HEK293 (cell line): Measurements from ENCODE around the gene VEPH1.

Experiments used
- OVOL3 ChIP-seq: fragments of 450-650 bp; formaldehyde crosslinking; IDR thresholded peaks from 2 replicates; pipeline ENCODE4 v1.5.1; 2016; ENCODE audit warnings: missing biosample characterization, missing genetic modification characterization
- SETDB1 ChIP-seq: IDR thresholded peaks from one replicate; pipeline ENCODE4 v1.6.1; 2017; ENCODE audit warnings: mild to moderate bottlenecking, low read length, moderate library complexity, mixed read lengths; ENCODE audit not compliant: insufficient read length
- SP2 ChIP-seq: fragments of 450-650 bp; formaldehyde crosslinking; IDR thresholded peaks from 2 replicates; pipeline ENCODE4 v1.5.1; 2016; ENCODE audit warnings: missing biosample characterization, missing genetic modification characterization
- ZBTB48 ChIP-seq: fragments of 450-650 bp; formaldehyde crosslinking; IDR thresholded peaks from 2 replicates; pipeline ENCODE4 v1.5.1; 2016; ENCODE audit warnings: missing biosample characterization, missing genetic modification characterization
- ZBTB8A ChIP-seq: fragments of 450-650 bp; formaldehyde crosslinking; IDR thresholded peaks from 2 replicates; pipeline ENCODE4 v1.5.1; 2016; ENCODE audit warnings: missing biosample characterization, missing genetic modification characterization
- ZNF169 ChIP-seq: fragments of 450-650 bp; formaldehyde crosslinking; IDR thresholded peaks from 2 replicates; pipeline ENCODE4 v1.5.1; 2016; ENCODE audit warnings: missing biosample characterization, missing genetic modification characterization
- ZNF266 ChIP-seq: fragments of 450-650 bp; formaldehyde crosslinking; IDR thresholded peaks from 2 replicates; pipeline ENCODE4 v1.5.1; 2016; ENCODE audit warnings: missing biosample characterization, missing genetic modification characterization, low read depth
- ZNF302 ChIP-seq: fragments of 450-650 bp; formaldehyde crosslinking; IDR thresholded peaks from 2 replicates; pipeline ENCODE4 v1.5.1; 2016; ENCODE audit warnings: missing biosample characterization, missing genetic modification characterization, low read depth
- ZNF473 ChIP-seq: fragments of 450-650 bp; formaldehyde crosslinking; IDR thresholded peaks from 2 replicates; pipeline ENCODE4 v1.5.1; 2017; ENCODE audit warnings: missing biosample characterization, missing genetic modification characterization
- ZNF677 ChIP-seq: fragments of 450-650 bp; IDR thresholded peaks from 2 replicates; pipeline ENCODE4 v1.5.0; 2018; ENCODE audit warnings: missing biosample characterization, mild to moderate bottlenecking, missing genetic modification characterization, moderate library complexity
- ZNF704 ChIP-seq: fragments of 450-650 bp; formaldehyde crosslinking; IDR thresholded peaks from 2 replicates; pipeline ENCODE4 v1.5.1; 2016; ENCODE audit warnings: missing biosample characterization, missing genetic modification characterization
- ZSCAN4 ChIP-seq: fragments of 450-650 bp; formaldehyde crosslinking; IDR thresholded peaks from 2 replicates; pipeline ENCODE4 v1.5.1; 2017; ENCODE audit warnings: missing biosample characterization, missing genetic modification characterization
- ZXDB ChIP-seq: fragments of 450-650 bp; formaldehyde crosslinking; IDR thresholded peaks from 2 replicates; pipeline ENCODE4 v1.5.1; 2016; ENCODE audit warnings: missing biosample characterization, missing genetic modification characterization
- TF ChIP-seq, protein P1 (sequence below): fragments of 450-650 bp; formaldehyde crosslinking; IDR thresholded peaks from 2 replicates; pipeline ENCODE4 v1.5.1; 2016; ENCODE audit warnings: missing biosample characterization, missing genetic modification characterization

DNA sequence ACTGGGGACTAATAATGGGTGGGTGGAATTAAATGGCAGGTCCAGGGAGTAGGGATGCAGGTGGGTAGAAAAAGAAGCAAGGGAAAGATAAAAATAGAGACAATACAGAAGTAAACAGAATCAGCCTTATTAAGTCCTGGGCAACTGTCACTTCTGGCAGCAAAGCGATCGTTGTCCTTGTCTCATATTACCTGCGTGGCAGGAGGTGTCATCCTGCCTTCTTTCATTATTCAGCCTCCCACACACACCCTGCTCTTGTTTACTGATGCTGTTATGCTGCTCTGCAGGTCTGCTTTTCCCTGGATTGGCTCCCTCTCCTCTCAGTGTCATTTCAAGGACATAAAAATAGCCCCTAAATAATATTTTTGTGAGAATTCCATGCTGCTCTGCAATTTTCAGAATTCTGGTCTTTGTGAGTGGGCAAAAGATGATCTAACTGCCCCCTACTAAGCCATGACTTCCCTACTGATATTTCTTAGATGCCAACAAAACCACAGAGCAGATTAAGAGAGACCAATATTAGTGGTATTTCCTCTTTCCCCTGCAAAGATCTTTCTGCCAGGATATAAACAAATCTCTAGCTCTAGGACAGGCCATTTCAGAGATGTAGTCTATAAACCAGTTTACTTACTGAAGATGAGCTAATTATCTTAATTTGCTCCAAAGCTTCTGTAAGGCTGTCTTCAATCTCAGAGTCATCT is 8.5 kb downstream of the VEPH1 start:
- no peak for TF ChIP-seq ZNF169 (tag by site-specific recombination)
- TF ChIP-seq SP2 (tag by site-specific recombination): no peak
- TF ChIP-seq ZBTB8A (tag by site-specific recombination): no peak
- no peak for TF ChIP-seq ZSCAN4
- TF ChIP-seq ZNF266 (tag by site-specific recombination): no peak
- TF ChIP-seq, protein P1, sequence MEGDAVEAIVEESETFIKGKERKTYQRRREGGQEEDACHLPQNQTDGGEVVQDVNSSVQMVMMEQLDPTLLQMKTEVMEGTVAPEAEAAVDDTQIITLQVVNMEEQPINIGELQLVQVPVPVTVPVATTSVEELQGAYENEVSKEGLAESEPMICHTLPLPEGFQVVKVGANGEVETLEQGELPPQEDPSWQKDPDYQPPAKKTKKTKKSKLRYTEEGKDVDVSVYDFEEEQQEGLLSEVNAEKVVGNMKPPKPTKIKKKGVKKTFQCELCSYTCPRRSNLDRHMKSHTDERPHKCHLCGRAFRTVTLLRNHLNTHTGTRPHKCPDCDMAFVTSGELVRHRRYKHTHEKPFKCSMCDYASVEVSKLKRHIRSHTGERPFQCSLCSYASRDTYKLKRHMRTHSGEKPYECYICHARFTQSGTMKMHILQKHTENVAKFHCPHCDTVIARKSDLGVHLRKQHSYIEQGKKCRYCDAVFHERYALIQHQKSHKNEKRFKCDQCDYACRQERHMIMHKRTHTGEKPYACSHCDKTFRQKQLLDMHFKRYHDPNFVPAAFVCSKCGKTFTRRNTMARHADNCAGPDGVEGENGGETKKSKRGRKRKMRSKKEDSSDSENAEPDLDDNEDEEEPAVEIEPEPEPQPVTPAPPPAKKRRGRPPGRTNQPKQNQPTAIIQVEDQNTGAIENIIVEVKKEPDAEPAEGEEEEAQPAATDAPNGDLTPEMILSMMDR: no peak
- TF ChIP-seq ZNF302: no peak
- TF ChIP-seq ZNF677 (tag by site-specific recombination): no peak
- no peak for TF ChIP-seq ZNF473 (tag by site-specific recombination)
- no peak for TF ChIP-seq ZBTB48 (tag by site-specific recombination)
- TF ChIP-seq ZNF704 (tag by site-specific recombination): no peak
- no peak for TF ChIP-seq SETDB1
- no peak for TF ChIP-seq ZXDB (tag by site-specific recombination)
- TF ChIP-seq OVOL3 (tag by site-specific recombination): no peak
